Amygdala (tissue), 56 donors: ENCODE measurements around the gene FAM107A.

Experiments used
- DNase-seq, 56 donors: peaks; one replicate each; lab custom pipeline; 2025; lab: John Stamatoyannopoulos, UW

FAM107A gene

DNA sequence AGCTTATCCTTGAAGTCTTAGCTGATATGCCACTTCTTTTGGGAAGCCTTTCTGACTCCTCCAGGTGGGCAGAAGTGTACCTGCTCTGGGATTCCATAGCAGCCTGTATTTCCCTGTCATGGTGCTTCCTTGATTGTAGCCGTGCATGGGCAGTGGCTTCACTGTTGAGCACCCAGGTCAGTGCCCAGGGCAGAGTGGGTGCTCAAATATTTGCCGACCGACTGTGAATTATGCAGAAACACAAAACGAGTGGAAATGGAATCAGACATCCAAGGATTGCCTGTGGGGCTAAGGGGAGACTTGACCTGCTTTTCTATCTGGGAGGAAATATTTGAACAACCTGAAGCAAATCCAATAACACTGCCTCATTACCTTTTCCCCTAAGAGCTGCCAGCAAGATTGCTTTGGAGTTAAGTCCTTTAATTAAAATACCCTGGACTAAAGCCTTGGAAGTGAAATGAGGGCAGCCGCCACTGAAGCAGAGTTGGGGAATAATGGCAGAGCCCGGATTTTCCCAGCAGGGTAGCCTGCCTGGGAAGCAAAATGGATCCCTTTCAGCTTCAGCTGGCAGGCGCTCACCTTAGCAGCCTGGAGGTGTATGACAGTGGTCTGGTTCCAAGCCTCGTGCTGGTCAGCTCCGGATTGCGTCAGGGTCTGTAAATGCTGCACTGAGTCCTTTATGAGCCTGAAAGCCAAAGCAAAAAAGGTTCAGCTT, 55.1 kb downstream of the FAM107A start:
- DNase-seq: peak in 42 of 56 donors; percentile 8 to 87 (median 48)

DNA sequence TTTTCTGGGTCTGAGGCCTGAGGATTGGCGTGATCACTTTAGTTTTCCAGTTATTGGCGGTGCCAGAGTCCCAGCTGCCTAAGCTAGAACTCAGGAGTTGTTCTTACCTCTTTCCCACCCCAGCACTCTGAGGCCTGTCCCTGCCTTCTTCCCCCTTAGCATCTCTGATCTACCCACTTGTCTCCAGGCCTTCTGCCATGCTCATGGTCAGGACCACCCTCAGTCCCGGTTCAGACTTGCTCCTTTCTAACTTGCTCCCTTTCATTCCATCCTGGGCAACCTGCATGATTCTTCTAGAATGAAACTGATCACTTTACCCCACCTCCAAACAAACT, 55.9 kb downstream of the FAM107A start:
- no peak for DNase-seq

DNA sequence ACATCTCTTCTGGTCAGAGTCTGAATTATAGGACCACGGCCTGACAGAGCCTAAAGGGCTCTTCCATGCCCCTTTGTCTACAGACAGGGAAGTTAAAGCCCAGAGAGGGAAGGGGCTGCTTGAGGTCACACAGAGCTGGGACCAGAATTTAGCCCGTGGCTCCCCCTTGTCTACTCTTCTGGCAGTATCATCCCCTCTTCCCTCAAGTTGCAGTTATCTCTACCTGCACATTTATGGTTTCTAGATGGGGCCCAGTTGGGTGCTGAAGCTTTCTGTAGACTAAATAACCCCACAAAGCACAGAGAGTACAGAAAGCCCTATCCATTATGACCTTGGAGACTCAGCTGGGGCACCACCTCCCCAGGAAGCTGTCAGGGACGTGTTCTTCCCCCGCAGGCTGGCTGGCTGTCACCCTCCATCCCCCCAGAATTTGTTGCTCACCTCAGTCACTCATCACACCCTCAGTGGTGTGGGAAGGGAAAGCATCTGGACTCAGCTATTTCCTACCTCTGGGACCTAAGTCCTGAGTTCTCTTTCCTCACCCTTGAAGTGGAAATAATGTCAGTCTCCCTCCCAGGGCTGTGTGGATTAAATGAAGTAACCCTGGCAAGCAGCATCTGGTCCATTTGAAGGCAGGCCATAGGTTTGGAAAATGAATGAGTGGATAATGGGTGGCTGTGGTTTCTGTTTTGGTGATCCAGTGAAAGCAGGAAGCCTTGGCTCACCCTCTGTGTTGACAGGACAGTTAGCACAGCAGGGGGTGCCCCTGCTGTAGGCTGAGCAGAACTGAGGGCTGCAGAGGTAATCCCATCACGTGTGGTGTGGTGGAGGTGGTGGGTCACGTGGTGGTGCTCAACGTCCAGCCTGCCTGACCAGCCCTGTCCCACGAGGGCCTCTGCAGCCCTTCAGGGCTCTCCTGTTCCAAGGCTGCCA, 56.5 kb downstream of the FAM107A start:
- no peak for DNase-seq

DNA sequence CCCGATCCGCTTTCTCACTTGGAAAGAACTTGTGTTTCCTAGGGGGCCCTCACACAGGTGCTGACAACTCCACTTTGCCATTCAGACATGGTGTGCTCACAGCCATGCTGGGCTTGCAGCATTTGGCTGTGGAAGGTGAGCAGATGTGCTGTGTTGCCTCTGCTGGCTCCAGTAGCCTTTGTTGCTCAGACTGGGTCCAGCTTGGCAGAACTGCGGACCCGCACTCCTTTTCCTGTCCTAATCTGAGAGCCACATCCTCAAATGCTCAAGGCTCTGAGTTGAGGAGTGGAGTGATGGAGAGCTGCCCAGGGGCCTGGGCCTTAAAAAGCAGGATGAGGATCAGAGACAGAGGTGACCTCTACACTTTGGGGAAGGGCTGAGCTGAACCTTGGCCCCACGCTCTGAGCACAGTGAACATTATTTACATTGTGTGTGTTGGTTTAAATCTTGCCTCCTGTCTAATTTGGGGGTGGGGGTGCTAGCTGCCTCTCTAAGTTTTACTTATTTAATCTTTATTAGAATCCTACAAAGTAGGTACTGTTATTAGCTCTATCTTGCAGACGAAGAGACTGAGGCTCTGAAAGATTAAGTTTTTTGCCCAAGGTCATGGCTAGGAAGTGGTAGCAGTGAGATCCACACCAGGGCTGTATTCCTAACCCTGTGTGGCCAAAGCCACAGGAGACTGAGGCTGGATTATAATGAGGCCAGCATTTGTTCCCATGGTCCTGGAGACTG, 57.4 kb downstream of the FAM107A start:
- DNase-seq: no peak

DNA sequence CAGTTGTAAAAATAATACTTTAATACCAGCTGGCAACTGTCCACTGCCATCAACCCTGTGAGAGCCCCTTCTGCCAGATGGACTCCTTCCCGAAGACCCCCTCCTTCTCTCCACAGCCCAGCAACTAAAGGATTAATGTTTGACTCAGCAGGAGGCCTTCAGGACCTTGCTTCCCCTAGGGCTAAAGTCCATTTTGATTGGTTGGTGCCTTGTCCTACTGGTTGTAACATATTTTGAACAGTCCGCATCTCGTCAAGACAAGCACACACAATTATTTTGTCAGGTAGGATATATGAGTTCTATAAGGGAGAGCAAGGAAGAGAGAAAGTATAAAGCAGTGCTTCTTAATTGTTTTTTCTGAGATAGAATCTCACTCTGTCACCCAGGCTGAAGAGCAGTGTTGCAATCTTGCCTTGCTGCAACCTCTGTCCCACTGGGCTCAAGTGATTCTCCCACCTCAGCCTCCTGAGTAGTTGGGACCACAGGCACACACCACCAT, 58.9 kb downstream of the FAM107A start:
- no peak for DNase-seq

DNA sequence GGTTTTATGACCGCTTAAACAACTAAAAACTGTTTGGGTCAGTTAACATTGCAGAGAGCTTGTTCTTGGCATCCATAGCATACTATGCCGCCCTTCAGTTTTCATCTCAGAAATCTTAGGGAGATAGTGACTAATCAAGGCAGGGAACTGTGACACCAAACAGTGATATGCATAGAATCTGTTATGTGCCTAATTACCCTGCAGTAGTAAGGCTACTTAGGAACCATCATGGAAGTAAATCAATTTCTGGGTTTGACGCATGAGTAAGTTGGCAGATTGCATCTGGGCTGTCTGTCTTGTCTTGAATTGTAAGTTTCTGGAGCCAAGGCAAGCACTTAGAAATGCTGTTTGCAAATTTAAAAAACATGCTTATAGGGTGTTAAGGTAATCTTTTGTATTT, 62.8 kb downstream of the FAM107A start:
- DNase-seq: no peak
